ENCODE data around the gene NAALADL1. TPM values are rescaled to one million over a fixed set of nuclear protein-coding genes. Genes with fewer than 3 reads are reported as not detected.

NAALADL1 gene
- total and polyA plus RNA-seq, 9 of the 15 experiments (the other 6 are each of a cell fraction or from before 2014, with no cell fraction given), result 0.06 to 0.72 (median 0.22) TPM; not detected in 4

GRCh38 chr11:65027213-65028067, 30.9 kb downstream of the NAALADL1 start, which contains the start of gene SNX15 (continued):
- TF ChIP-seq CTCF (IDR thresholded peaks at IDR 0.05 in 2 of 3, conservative IDR thresholded peaks at IDR 0.05 in 1 of 3; ENCODE audit: insufficient read depth in 2 of 3, low read depth in 1 of 3, low read length in 3 of 3), result peak; percentile 53 to 76 (median 69)
- TF ChIP-seq, protein P1, sequence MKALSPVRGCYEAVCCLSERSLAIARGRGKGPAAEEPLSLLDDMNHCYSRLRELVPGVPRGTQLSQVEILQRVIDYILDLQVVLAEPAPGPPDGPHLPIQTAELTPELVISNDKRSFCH (CRISPR knock-in tag; IDR thresholded peaks at IDR 0.05), result no peak
- TF ChIP-seq, protein P1 (tag; IDR thresholded peaks at IDR 0.05), result no peak; the same call in 1 of the 2 replicates
- no peak for TF ChIP-seq ZNF57 (CRISPR knock-in tag; IDR thresholded peaks at IDR 0.05)
- no peak for TF ChIP-seq ZNF699 (CRISPR knock-in tag; IDR thresholded peaks at IDR 0.05; ENCODE audit: insufficient replicate concordance)
- TF ChIP-seq MGA (IDR thresholded peaks at IDR 0.05), result peak; percentile 97
- peak; percentile 30 to 35; a peak in 3 of 4 replicates for TF ChIP-seq RAD21 (CRISPR knock-in tag; conservative IDR thresholded peaks at IDR 0.05 in 1 of 2, IDR thresholded peaks at IDR 0.05 in 1 of 2)
- no peak for TF ChIP-seq STAG1 (CRISPR knock-in tag; IDR thresholded peaks at IDR 0.05; ENCODE audit: borderline replicate concordance)
- no peak for TF ChIP-seq KDM4B (IDR thresholded peaks at IDR 0.05; ENCODE audit: borderline replicate concordance in 2 of 2, low read depth in 1 of 2)
- TF ChIP-seq CREM (IDR thresholded peaks at IDR 0.05; ENCODE audit: low read depth), result peak; percentile 71
- TF ChIP-seq CCNT2 (IDR thresholded peaks at IDR 0.05; ENCODE audit: borderline replicate concordance, extremely low read depth, insufficient read length, low read depth, low read length), result peak; percentile 81

Data from K562 (cell line).